Activated CD4-positive, alpha-beta T cell treated with anti-CD3 and anti-CD28 coated beads for 1 hour (primary cell): ENCODE results near the gene CHST15.

Experiments used
- DNase-seq: peaks from one replicate; pipeline ENCODE4 v3.0.0-alpha.2; 2020

CHST15 gene

GRCh38 chr10:124078028-124078427 lies 15.4 kb downstream of the CHST15 start:
- no peak for DNase-seq

- no peak for DNase-seq
These were observed 16.0 kb downstream of the CHST15 start for GRCh38 chr10:124077208-124077993.

- DNase-seq, result no peak
These were observed 17.2 kb downstream of the CHST15 start for GRCh38 chr10:124076148-124076733.

GRCh38 chr10:124075231-124075955 lies 18.0 kb downstream of the CHST15 start:
- no peak for DNase-seq

GRCh38 chr10:124074501-124075109 lies 18.8 kb downstream of the CHST15 start:
- DNase-seq, result no peak

- DNase-seq, result no peak
These were observed 19.4 kb downstream of the CHST15 start for GRCh38 chr10:124073978-124074377.

- DNase-seq, result no peak
These were observed 20.9 kb downstream of the CHST15 start for GRCh38 chr10:124072541-124072940.

- DNase-seq, result no peak
These were observed 21.3 kb downstream of the CHST15 start for GRCh38 chr10:124072106-124072505.

GRCh38 chr10:124071141-124071540 lies 22.3 kb downstream of the CHST15 start:
- no peak for DNase-seq

- DNase-seq, result no peak
These were observed 22.7 kb downstream of the CHST15 start for GRCh38 chr10:124070666-124071065.

GRCh38 chr10:124069341-124070264 lies 23.8 kb downstream of the CHST15 start:
- no peak for DNase-seq

GRCh38 chr10:124068929-124069328 lies 24.5 kb downstream of the CHST15 start:
- DNase-seq, result no peak

- DNase-seq, result no peak
These were observed 25.5 kb downstream of the CHST15 start for GRCh38 chr10:124067825-124068400.

- no peak for DNase-seq
These were observed 26.4 kb downstream of the CHST15 start for GRCh38 chr10:124066781-124067714.

GRCh38 chr10:124066126-124066700 lies 27.2 kb downstream of the CHST15 start:
- no peak for DNase-seq

GRCh38 chr10:124065382-124066125 lies 27.8 kb downstream of the CHST15 start:
- no peak for DNase-seq

- no peak for DNase-seq
These were observed 28.7 kb downstream of the CHST15 start for GRCh38 chr10:124064676-124065075.

GRCh38 chr10:124063750-124064603 lies 29.4 kb downstream of the CHST15 start:
- no peak for DNase-seq

GRCh38 chr10:124062390-124062789 lies 31.0 kb downstream of the CHST15 start:
- no peak for DNase-seq
